Neural cell (in vitro differentiated cells): Measurements from ENCODE around the gene KL. TPM values are rescaled to one million over a fixed set of nuclear protein-coding genes. Genes with fewer than 3 reads are reported as not detected.

ENCODE experiments used
- H2AFZ ChIP-seq: fragments of 200-600, 300-800 bp; sonication (generic), shearing (Covaris generic); 2 replicates; pipeline ENCODE4 v1.6.0; 2014; ENCODE audit warnings: low read depth, mild to moderate bottlenecking, antibody characterized with exemption, low read length, moderate library complexity
- H3F3A ChIP-seq: fragments of 200-600 bp; shearing (Covaris generic); 2 replicates; pipeline ENCODE4 v1.6.1; 2016; ENCODE audit warnings: mild to moderate bottlenecking, moderate library complexity, mixed read lengths, antibody characterized with exemption, low read length; ENCODE audit not compliant: insufficient read depth, poor library complexity, severe bottlenecking
- H3K27ac ChIP-seq: fragments of 200-600, 300-800 bp; sonication (generic), shearing (Covaris generic); 2 replicates; pipeline ENCODE4 v1.5.1; 2014; ENCODE audit warnings: mild to moderate bottlenecking, low read length, moderate library complexity
- H3K27me3 ChIP-seq: fragments of 300-800, 200-600 bp; sonication (generic), shearing (Covaris generic); 2 replicates; pipeline ENCODE4 v1.6.0; 2014; ENCODE audit warnings: mild to moderate bottlenecking, low read depth, low read length, moderate library complexity; ENCODE audit not compliant: insufficient read depth
- H3K36me3 ChIP-seq: fragments of 300-800, 200-600 bp; sonication (generic), shearing (Covaris generic); 2 replicates; pipeline ENCODE4 v1.5.1; 2014; ENCODE audit warnings: mild to moderate bottlenecking, antibody characterized with exemption, low read length, moderate library complexity; ENCODE audit not compliant: insufficient read depth
- H3K4me2 ChIP-seq: fragments of 300-800, 200-600 bp; sonication (generic), shearing (Covaris generic); 2 replicates; pipeline ENCODE4 v1.6.0; 2014; ENCODE audit warnings: mild to moderate bottlenecking, low read length
- H3K4me3 ChIP-seq: fragments of 300-800, 200-600 bp; sonication (generic), shearing (Covaris generic); 2 replicates; pipeline ENCODE4 v1.5.1; 2014; ENCODE audit warnings: mild to moderate bottlenecking, low read length, moderate library complexity
- H3K79me2 ChIP-seq: fragments of 200-600 bp; shearing (Covaris generic); replicated peaks from 2 replicates; pipeline ENCODE4 v1.6.0; 2014; ENCODE audit warnings: mild to moderate bottlenecking, low read length, moderate library complexity; ENCODE audit not compliant: insufficient read depth
- H3K9ac ChIP-seq: fragments of 300-800, 200-600 bp; sonication (generic), shearing (Covaris generic); 2 replicates; pipeline ENCODE4 v1.6.1; 2016; ENCODE audit warnings: mild to moderate bottlenecking, low read length, mixed read lengths
- H3K9me2 ChIP-seq: fragments of 200-600 bp; shearing (Covaris generic); 2 replicates; pipeline ENCODE4 v1.6.1; 2016; ENCODE audit warnings: mild to moderate bottlenecking, low read length, mixed read lengths; ENCODE audit not compliant: insufficient read depth
- H3K9me3 ChIP-seq: fragments of 200-600, 300-800 bp; sonication (generic), shearing (Covaris generic); 2 replicates; pipeline ENCODE4 v1.6.1; 2016; ENCODE audit warnings: mild to moderate bottlenecking, mixed run types, low read length, moderate library complexity, mixed read lengths
- H4K20me1 ChIP-seq: fragments of 200-600 bp; shearing (Covaris generic); 2 replicates; pipeline ENCODE4 v1.6.1; 2016; ENCODE audit warnings: mild to moderate bottlenecking, mixed run types; ENCODE audit not compliant: insufficient read depth
- CTCF ChIP-seq: fragments of 450-650 bp; IDR thresholded peaks from 2 replicates; pipeline ENCODE4 v1.5.1; 2014; ENCODE audit warnings: antibody characterized with exemption, mild to moderate bottlenecking, moderate library complexity; ENCODE audit not compliant: poor library complexity, severe bottlenecking
- EP300 ChIP-seq: fragments of 450-650 bp; conservative IDR thresholded peaks from 2 replicates; pipeline ENCODE4 v1.6.1; 2014; ENCODE audit warnings: antibody characterized with exemption, mild to moderate bottlenecking, moderate library complexity; ENCODE audit not compliant: poor library complexity, severe bottlenecking
- EZH2 ChIP-seq: fragments of 200-600, 300-800 bp; shearing (Covaris generic), sonication (generic); IDR thresholded peaks from 2 replicates; pipeline ENCODE4 v1.6.1; 2014; ENCODE audit warnings: antibody characterized with exemption, low read length, borderline replicate concordance, mild to moderate bottlenecking; ENCODE audit not compliant: insufficient read depth, poor library complexity, severe bottlenecking
- MXI1 ChIP-seq: fragments of 450-650 bp; conservative IDR thresholded peaks from 2 replicates; pipeline ENCODE4 v1.6.1; 2014; ENCODE audit warnings: antibody characterized with exemption, mild to moderate bottlenecking; ENCODE audit not compliant: poor library complexity, severe bottlenecking
- POLR2AphosphoS5 ChIP-seq: IDR thresholded peaks from 2 replicates; pipeline ENCODE4 v1.6.1; 2012
- RAD21 ChIP-seq: fragments of 450-650 bp; conservative IDR thresholded peaks from 2 replicates; pipeline ENCODE4 v1.6.1; 2014; ENCODE audit warnings: antibody characterized with exemption, mild to moderate bottlenecking, moderate library complexity
- REST ChIP-seq: IDR thresholded peaks from 2 replicates; pipeline ENCODE4 v1.6.1; 2012; ENCODE audit warnings: borderline replicate concordance
- SMC3 ChIP-seq: fragments of 450-650 bp; conservative IDR thresholded peaks from 2 replicates; pipeline ENCODE4 v1.6.1; 2014; ENCODE audit warnings: antibody characterized with exemption, mild to moderate bottlenecking, moderate library complexity; ENCODE audit not compliant: poor library complexity
- TAF1 ChIP-seq: IDR thresholded peaks from 2 replicates; pipeline ENCODE4 v1.6.1; 2012; ENCODE audit warnings: low read depth
- polyA plus RNA-seq: library from polyadenylated mRNA; depleted of rRNA; stranded (reverse); fragments of >200 nt; gene quantifications from 2 replicates; pipeline ENCODE4 v1.2.3, GENCODE V29; 2014

The KL gene
- polyA plus RNA-seq, 1 donor from 2014 or later = 0.09 TPM

- Histone ChIP-seq H3K9me3 (no peaks in the 10 kb centered on the region), H3K36me3 (no peaks in the 10 kb centered on the region), H3K4me2 (no peak overlapping the region), H3K9me2 (no peaks in the 10 kb centered on the region), H4K20me1 (no peaks in the 10 kb centered on the region), H2AFZ (no peak overlapping the region), H3F3A (no peaks in the 10 kb centered on the region), H3K4me3 (no peak overlapping the region), H3K9ac (no peak overlapping the region), H3K27ac (no peak overlapping the region), H3K27me3 (no peaks in the 10 kb centered on the region), H3K79me2 (no peaks in the 10 kb centered on the region)
- no peak for TF ChIP-seq SMC3
- no peak for TF ChIP-seq TAF1
- no peak for TF ChIP-seq MXI1
- TF ChIP-seq RAD21 = no peak
- no peak for TF ChIP-seq REST
- no peak for TF ChIP-seq EZH2
- TF ChIP-seq EP300 = no peak
- no peak for TF ChIP-seq POLR2AphosphoS5
- TF ChIP-seq CTCF = no peak
These were observed 37.9 kb upstream of the KL start for GRCh38 chr13:32978278-32978677.

- H3K9me2 ChIP-seq = no peaks in the 10 kb centered on the region
- H4K20me1 ChIP-seq = no peaks in the 10 kb centered on the region
- no peaks in the 10 kb centered on the region for H3K9me3 ChIP-seq
- H3K4me3 ChIP-seq = no peak overlapping the region
- H3K36me3 ChIP-seq = no peaks in the 10 kb centered on the region
- no peak overlapping the region for H2AFZ ChIP-seq
- TF ChIP-seq EZH2 (no peak), SMC3 (no peak), RAD21 (no peak), EP300 (no peak), MXI1 (no peak), POLR2AphosphoS5 (no peak), TAF1 (no peak), REST (no peak), CTCF (no peak)
- H3K9ac ChIP-seq = no peak overlapping the region
- no peaks in the 10 kb centered on the region for H3F3A ChIP-seq
- no peaks in the 10 kb centered on the region for H3K27me3 ChIP-seq
- H3K27ac ChIP-seq = no peak overlapping the region
- no peak overlapping the region for H3K4me2 ChIP-seq
- H3K79me2 ChIP-seq = no peaks in the 10 kb centered on the region
These were observed 33.2 kb upstream of the KL start for GRCh38 chr13:32983058-32983457.
